IPS-18a (cell line): Measurements from ENCODE around the gene ITPK1.

Experiments used
- H3K27ac ChIP-seq: one replicate; pipeline ENCODE4 v1.5.1; 2013; ENCODE audit warnings: low read length
- H3K27me3 ChIP-seq: one replicate; pipeline ENCODE4 v1.6.1; 2013; ENCODE audit warnings: mild to moderate bottlenecking, low read length; ENCODE audit not compliant: control insufficient read depth, insufficient read depth
- H3K36me3 ChIP-seq: one replicate; pipeline ENCODE4 v1.6.1; 2013; ENCODE audit warnings: low read depth, low read length; ENCODE audit not compliant: control insufficient read depth
- H3K4me1 ChIP-seq: one replicate; pipeline ENCODE4 v1.6.1; 2013; ENCODE audit warnings: low read depth, low read length; ENCODE audit not compliant: control insufficient read depth
- H3K4me3 ChIP-seq: one replicate; pipeline ENCODE4 v1.5.1; 2013; ENCODE audit warnings: low read length
- H3K9ac ChIP-seq: one replicate; pipeline ENCODE4 v1.6.1; 2013; ENCODE audit warnings: mild to moderate bottlenecking, low read length, moderate library complexity
- H3K9me3 ChIP-seq: one replicate; pipeline ENCODE4 v1.6.1; 2013; ENCODE audit warnings: low read depth, low read length; ENCODE audit not compliant: control insufficient read depth

Gene ITPK1

DNA sequence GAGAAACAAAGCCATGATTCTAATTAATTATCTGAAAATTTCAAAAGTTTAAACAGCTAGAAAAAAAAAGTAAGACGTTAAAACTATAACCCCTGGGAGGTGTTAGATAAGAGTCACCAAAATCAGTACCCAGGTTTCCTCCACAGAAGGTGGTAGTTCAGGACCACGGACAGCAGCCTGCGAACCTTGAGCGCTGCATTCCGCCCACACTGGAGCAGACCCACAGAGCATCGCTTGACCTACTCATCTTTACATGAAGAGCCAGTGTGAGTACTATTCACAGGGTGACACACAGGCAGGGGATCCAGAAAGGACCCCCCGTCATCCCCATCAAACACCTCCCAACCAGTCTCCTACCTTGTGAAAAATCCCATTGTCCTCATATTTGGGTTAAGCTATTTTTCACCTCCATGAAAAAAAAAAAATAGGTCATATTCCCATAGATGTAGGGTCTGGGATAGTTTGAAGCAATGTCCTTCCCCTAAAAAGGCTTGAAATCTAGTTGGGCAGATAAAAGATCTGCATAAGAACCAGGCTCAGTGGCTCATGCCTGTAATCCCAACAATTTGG is 201.6 kb downstream of the ITPK1 start:
- Histone ChIP-seq H3K4me3 (no peak overlapping the region), H3K4me1 (no peaks in the 10 kb centered on the region), H3K27me3 (no peaks in the 10 kb centered on the region), H3K9me3 (no peaks in the 10 kb centered on the region), H3K36me3 (no peaks in the 10 kb centered on the region), H3K27ac (no peak overlapping the region), H3K9ac (no peak overlapping the region)

DNA sequence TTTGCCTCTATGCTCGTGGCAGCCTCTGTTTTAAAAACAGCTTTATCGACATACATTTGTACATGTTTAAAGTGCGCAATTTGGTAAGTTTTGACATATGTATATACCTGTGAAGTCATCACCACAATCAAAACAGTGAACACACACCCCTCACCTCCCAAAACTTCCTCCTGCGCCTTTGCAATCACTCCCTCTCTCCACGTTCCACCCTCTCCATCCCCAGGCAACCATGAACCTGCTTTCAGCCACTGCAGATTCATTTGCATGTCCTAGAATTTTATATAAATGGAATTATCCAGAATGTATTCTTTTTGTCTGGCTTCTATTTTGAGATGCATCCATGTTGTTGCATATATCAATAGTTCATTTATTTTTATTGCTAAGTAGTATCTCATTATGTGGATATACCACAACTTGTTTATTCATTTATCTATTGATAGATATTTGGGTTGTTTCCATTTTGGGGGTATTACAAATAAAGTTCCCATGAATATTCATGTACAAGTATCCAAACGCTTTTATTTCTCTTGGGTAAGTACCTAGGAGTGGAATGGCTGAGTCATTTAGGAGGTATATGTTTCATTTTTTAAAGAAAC is 208.3 kb downstream of the ITPK1 start:
- H3K4me3 ChIP-seq = no peak overlapping the region
- H3K4me1 ChIP-seq = no peaks in the 10 kb centered on the region
- no peak overlapping the region for H3K9ac ChIP-seq
- peaks cover 11% of the 10 kb centered on the region for H3K27me3 ChIP-seq
- H3K9me3 ChIP-seq = no peaks in the 10 kb centered on the region
- no peak overlapping the region for H3K27ac ChIP-seq
- H3K36me3 ChIP-seq = no peaks in the 10 kb centered on the region

DNA sequence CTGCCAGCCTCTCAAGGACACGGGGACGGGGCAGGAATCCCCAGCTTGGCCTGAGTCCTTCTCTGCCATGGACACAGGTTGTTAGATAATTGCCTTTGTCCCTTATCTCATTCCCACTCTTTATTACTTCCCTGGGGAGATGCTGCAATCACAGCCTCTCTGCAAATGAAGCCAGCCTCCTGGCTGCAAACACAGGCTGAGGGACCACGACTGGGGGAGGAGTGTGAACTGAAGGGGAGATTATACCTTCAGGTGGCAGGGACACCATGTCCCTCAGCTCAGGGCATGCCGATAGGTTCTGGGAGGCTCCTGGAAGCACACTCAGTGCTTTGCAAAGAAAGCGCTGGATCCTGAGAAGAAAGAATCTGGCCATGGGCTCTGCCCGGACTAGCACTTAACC is 208.9 kb downstream of the ITPK1 start:
- Histone ChIP-seq H3K4me1 (no peaks in the 10 kb centered on the region), H3K27ac (no peak overlapping the region), H3K4me3 (no peak overlapping the region), H3K36me3 (no peaks in the 10 kb centered on the region), H3K9ac (no peak overlapping the region), H3K9me3 (no peaks in the 10 kb centered on the region), H3K27me3 (peaks cover 17% of the 10 kb centered on the region)

DNA sequence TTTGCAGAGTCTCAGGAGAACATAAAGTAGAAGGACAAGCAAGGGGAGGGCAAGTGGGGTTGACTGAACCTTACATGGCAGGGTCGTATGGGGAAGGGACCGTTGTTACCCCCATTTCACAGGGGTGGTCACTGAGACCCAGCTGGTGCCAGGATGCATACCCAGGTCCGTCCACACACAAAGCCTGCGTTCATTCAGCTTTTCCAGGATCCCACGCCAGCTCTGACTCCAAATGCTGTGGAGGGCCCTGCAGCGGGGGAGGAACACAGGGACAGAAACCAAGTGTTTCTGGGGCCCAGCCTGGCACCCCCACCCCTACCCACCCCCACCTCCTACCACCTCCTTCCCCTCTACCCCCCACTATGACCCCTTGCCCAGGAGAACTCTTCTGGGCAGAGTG is 209.3 kb downstream of the ITPK1 start:
- Histone ChIP-seq H3K9me3 (no peaks in the 10 kb centered on the region), H3K27ac (no peak overlapping the region), H3K36me3 (no peaks in the 10 kb centered on the region), H3K27me3 (peaks cover 17% of the 10 kb centered on the region), H3K9ac (no peak overlapping the region), H3K4me3 (no peak overlapping the region), H3K4me1 (no peaks in the 10 kb centered on the region)

DNA sequence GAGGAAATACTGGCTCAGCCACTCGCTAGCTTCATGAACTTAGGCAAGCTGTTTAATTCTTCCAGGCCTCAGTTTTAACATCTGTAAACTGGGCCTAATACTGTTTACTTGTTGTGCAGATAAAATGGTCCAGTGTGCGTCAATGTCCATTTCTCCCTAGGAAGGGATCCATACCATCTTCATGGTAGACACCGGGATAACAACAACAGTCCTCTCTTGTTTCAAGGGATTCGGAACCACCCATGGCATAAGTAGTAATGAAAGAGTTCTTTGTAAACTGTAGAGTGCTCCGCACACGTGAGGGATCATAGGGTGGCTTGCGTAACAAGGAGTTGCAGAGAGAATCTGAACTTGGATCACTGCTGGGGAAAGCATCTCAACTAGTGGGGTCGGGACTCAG is 210.1 kb downstream of the ITPK1 start:
- H3K4me1 ChIP-seq = no peaks in the 10 kb centered on the region
- no peak overlapping the region for H3K27ac ChIP-seq
- no peaks in the 10 kb centered on the region for H3K36me3 ChIP-seq
- H3K9ac ChIP-seq = no peak overlapping the region
- peaks cover 17% of the 10 kb centered on the region for H3K27me3 ChIP-seq
- H3K4me3 ChIP-seq = no peak overlapping the region
- no peaks in the 10 kb centered on the region for H3K9me3 ChIP-seq

DNA sequence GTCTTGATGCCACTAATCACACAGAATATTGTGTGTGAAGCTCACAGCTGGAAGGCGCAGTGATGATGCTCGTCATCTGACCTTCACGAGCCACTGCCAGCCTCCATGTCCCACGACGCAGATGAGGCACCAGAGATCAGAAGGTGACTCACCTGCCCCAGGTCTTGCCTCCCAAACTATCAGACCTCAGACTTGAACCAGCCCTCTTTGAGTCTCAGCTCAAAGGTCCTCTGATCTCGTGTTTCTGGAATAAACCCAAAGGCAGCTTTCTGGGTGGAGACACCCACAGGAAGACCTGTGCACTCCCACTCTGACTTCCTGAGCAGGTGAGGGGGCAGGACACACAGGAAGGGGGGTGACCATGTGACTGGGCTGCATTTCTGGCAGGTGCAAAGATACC is 212.4 kb downstream of the ITPK1 start:
- Histone ChIP-seq H3K9ac (no peak overlapping the region), H3K9me3 (no peaks in the 10 kb centered on the region), H3K27ac (no peak overlapping the region), H3K4me1 (no peaks in the 10 kb centered on the region), H3K36me3 (no peaks in the 10 kb centered on the region), H3K4me3 (no peak overlapping the region), H3K27me3 (peaks cover 17% of the 10 kb centered on the region)

DNA sequence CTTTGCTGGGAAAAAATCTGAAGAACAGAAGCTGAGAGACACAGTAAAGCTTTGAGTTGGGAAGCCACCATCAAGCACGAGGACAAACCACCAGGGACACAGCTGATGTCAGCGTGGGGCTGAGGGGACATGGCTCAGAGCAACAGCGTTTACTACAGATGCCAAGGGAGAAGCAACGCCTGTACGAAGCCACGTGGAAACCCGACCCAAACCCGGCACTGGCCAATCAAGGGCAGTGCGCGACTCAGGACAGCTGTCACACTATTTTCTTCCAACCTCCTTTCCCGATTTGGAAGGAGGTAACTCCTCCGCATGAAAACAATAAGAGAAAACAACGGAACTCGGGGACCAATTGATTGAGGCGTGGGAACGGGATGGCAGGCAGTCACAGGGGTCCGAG is 213.0 kb downstream of the ITPK1 start:
- Histone ChIP-seq H3K27me3 (peaks cover 17% of the 10 kb centered on the region), H3K4me1 (no peaks in the 10 kb centered on the region), H3K4me3 (no peak overlapping the region), H3K36me3 (no peaks in the 10 kb centered on the region), H3K9me3 (no peaks in the 10 kb centered on the region), H3K27ac (no peak overlapping the region), H3K9ac (no peak overlapping the region)

DNA sequence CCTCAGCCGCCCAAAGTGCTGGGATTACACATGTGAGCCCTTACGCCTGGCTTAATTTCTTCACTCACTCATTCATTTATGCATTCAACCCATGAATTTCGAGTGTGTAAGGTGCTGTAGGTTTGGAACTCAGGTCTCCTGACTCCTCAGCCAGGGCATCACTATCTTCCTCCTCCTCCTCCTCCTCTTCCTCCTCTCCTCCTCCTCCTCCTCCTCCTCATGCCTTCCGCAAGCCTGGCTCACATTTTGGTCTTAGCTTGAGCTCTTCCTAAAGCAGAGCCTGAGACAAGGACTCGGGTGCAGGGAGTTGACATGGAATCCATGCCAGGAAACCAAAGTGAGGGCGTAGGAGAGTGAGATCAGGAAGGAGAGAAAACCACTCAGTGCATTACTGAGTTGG is 213.5 kb downstream of the ITPK1 start:
- H3K36me3 ChIP-seq = no peaks in the 10 kb centered on the region
- peaks cover 17% of the 10 kb centered on the region for H3K27me3 ChIP-seq
- H3K4me3 ChIP-seq = no peak overlapping the region
- no peak overlapping the region for H3K27ac ChIP-seq
- no peak overlapping the region for H3K9ac ChIP-seq
- H3K9me3 ChIP-seq = no peaks in the 10 kb centered on the region
- H3K4me1 ChIP-seq = no peaks in the 10 kb centered on the region

DNA sequence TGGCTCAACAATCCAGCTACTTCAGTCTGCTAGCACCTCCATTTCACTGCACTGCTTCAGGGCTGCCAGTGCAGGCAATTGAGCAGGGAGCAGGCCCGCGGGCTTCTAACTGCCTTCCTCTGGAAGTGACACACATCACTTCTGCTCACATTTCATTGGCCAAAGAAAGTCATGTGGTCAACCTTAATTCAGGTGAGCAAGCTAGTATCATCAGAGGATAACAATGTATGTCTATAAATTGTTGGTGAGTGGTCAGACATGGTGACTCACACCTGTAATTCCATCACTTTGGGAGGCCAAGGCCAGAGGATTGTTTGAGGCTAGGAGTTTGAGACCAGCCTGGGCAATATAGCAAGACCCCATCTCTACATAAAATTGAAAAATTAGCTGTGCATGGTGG is 215.1 kb downstream of the ITPK1 start:
- Histone ChIP-seq H3K9ac (no peak overlapping the region), H3K36me3 (no peaks in the 10 kb centered on the region), H3K9me3 (no peaks in the 10 kb centered on the region), H3K27ac (no peak overlapping the region), H3K27me3 (peaks cover 17% of the 10 kb centered on the region), H3K4me1 (no peaks in the 10 kb centered on the region), H3K4me3 (no peak overlapping the region)

DNA sequence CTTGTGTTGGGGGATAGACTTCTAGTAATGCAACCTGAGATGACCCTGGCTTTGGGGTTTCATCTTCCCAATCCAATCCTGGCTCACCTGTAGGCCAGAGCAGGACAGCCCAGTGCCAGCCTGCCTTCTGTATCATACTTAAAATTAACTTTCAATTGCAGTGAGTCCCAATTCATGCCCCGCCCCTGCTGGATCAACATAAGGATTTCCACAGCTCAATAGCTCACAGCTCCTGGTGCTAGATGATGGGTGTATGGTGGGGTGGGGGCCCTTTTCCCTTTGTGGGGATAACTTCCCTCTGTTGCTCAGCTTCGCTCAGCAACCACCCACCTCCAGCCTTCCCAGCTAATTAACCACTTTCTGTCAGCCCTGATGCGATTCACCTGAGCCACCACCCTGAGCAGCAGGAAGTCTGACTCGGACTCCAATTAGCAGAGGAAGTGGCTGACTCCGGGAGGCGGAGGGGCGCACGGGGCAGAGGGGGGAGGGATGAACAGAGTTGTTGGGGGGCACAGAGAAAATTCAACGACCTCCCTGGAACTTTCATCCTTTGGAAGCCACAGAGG is 217.1 kb downstream of the ITPK1 start:
- Histone ChIP-seq H3K36me3 (no peaks in the 10 kb centered on the region), H3K9ac (no peak overlapping the region), H3K4me1 (no peaks in the 10 kb centered on the region), H3K27ac (no peak overlapping the region), H3K9me3 (no peaks in the 10 kb centered on the region), H3K27me3 (peaks cover 17% of the 10 kb centered on the region), H3K4me3 (no peak overlapping the region)

DNA sequence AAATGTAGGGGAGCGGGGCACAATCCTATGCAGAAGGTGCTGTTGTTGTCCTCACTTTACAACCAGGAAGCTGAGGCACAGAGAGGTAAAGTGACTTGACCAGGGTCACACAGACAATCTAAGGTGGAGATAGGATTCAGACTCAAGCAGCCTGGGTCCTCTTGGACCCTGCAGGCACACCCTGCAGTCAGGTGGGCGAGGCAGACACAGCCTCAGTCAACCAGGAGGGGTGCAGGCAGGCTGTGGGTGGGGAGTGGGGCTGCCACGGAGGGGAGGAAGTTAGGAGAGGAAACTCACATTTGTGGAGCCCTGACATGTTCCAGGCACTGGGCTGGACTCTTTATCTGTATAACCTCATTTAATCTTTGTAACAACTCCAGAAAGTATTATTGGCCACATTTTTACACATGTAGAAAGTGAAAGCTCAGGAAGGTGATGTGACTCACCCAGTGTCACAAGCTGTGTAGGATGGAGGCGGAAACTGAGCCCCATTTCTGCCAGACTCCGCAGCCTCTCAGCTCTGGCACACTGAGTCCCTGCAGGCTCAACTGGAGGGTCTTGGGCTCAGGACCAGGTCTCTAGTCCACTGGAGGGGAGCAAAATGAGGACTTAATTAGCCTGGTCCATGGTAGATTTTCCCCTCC is 217.7 kb downstream of the ITPK1 start:
- Histone ChIP-seq H3K27ac (no peak overlapping the region), H3K27me3 (peaks cover 12% of the 10 kb centered on the region), H3K9me3 (no peaks in the 10 kb centered on the region), H3K9ac (no peak overlapping the region), H3K36me3 (no peaks in the 10 kb centered on the region), H3K4me3 (no peak overlapping the region), H3K4me1 (no peaks in the 10 kb centered on the region)
